SW480 (cell line): Measurements from ENCODE around the gene CATSPER2.
"Not testable (repeated sequence)": the region's sequence is repeated elsewhere in the genome, so short reads cannot be mapped to it uniquely, and the experiment has no call there.

Experiments
- DNase-seq: peaks from one replicate; pipeline ENCODE4 v3.0.0-alpha.2; 2016; ENCODE audit warnings: low spot score

The CATSPER2 gene

GRCh38 chr15:43593328-43594190, 55.1 kb downstream of the CATSPER2 start, which contains the start of gene CKMT1B:
Gene CKMT1B (plus strand): TSS chr15:43594027. CDS start chr15:43594219, 192 bp downstream.
- not testable (repeated sequence) for DNase-seq

- not testable (repeated sequence) for DNase-seq
Measured at GRCh38 chr15:43592841-43593240, 55.8 kb downstream of the CATSPER2 start.

- not testable (repeated sequence) for DNase-seq
Measured at GRCh38 chr15:43589778-43590466, 58.7 kb downstream of the CATSPER2 start, which contains the start of gene PPIP5K1. Gene PPIP5K1 (minus strand): TSS chr15:43590208. CDS start chr15:43584504, 5,704 bp downstream.
